Urinary bladder (tissue), 4 donors: Measurements from ENCODE around the gene RAPGEF6. TPM values are rescaled to one million over a fixed set of nuclear protein-coding genes. Genes with fewer than 3 reads are reported as not detected.
A peak's percentile ranks its signal among the peaks of the same experiment; 100 is the strongest.

ENCODE experiments used
- DNase-seq: peaks from one replicate; pipeline ENCODE4 v3.0.0-alpha.2; 2015; ENCODE audit errors: extremely low spot score
- H3K27ac ChIP-seq: one replicate; pipeline ENCODE4 v1.5.1; 2013; ENCODE audit warnings: low read depth, mild to moderate bottlenecking, moderate library complexity
- H3K36me3 ChIP-seq: one replicate; pipeline ENCODE4 v1.6.1; 2013; ENCODE audit warnings: mild to moderate bottlenecking, moderate library complexity; ENCODE audit not compliant: insufficient read depth
- H3K4me1 ChIP-seq: one replicate; pipeline ENCODE4 v1.6.1; 2013; ENCODE audit warnings: mild to moderate bottlenecking, moderate library complexity; ENCODE audit not compliant: insufficient read depth
- H3K4me3 ChIP-seq: one replicate; pipeline ENCODE4 v1.5.1; 2013; ENCODE audit warnings: low read depth, low read length
- WGBS: extraction: QIAGEN DNeasy Blood & Tissue Kit; methylation state at CpG from one replicate; pipeline ENCODE4 v1.1.7; 2013; 5-methylcytosine and 5-hydroxymethylcytosine counted together
- polyA plus RNA-seq: library from polyadenylated mRNA; stranded (reverse); fragments of 200-250 nt; gene quantifications from one replicate; pipeline ENCODE4 v1.2.3, GENCODE V29; 2013
- total RNA-seq: library from RNA; depleted of rRNA; stranded (reverse); fragments of >200 nt; gene quantifications from one replicate; pipeline ENCODE4 v1.2.3, GENCODE V29; 2014
- donor health status: healthy with polysubstance abuse.
- donor health status: healthy.

RAPGEF6 gene
- total and polyA plus RNA-seq, 2 donors: 6.1 to 58.8 TPM

GRCh38 chr5:131538177-131538593 is 96.8 kb downstream of the RAPGEF6 start:
- no peak overlapping the region for H3K27ac ChIP-seq
- DNase-seq: no peak
- WGBS: 84% methylated on average over 3 of the region's 3 CpGs
- H3K4me3 ChIP-seq: no peak overlapping the region
- H3K36me3 ChIP-seq: no peaks in the 10 kb centered on the region
- no peaks in the 10 kb centered on the region for H3K4me1 ChIP-seq

- no peak for DNase-seq
- H3K27ac ChIP-seq: no peak overlapping the region
- no peak overlapping the region for H3K4me3 ChIP-seq
- no peaks in the 10 kb centered on the region for H3K4me1 ChIP-seq
- no peaks in the 10 kb centered on the region for H3K36me3 ChIP-seq
- WGBS: 70% methylated on average over 2 of the region's 2 CpGs
Observed at GRCh38 chr5:131536850-131537448, 98.1 kb downstream of the RAPGEF6 start.

GRCh38 chr5:131536211-131536826 is 98.7 kb downstream of the RAPGEF6 start:
- no peak overlapping the region for H3K27ac ChIP-seq
- no peak for DNase-seq
- WGBS: 59% methylated on average over 6 of the region's 6 CpGs
- H3K4me1 ChIP-seq: no peaks in the 10 kb centered on the region
- no peaks in the 10 kb centered on the region for H3K36me3 ChIP-seq
- H3K4me3 ChIP-seq: no peak overlapping the region

- DNase-seq: no peak
- no peaks in the 10 kb centered on the region for H3K36me3 ChIP-seq
- H3K27ac ChIP-seq: no peak overlapping the region
- H3K4me1 ChIP-seq: no peaks in the 10 kb centered on the region
- H3K4me3 ChIP-seq: no peak overlapping the region
- 44% methylated on average over 2 of the region's 2 CpGs for WGBS
Observed at GRCh38 chr5:131534974-131535373, 100.1 kb downstream of the RAPGEF6 start.

- WGBS: 92% methylated on average over 1 of the region's 1 CpG
- Histone ChIP-seq H3K4me1 (no peaks in the 10 kb centered on the region), H3K27ac (no peak overlapping the region), H3K4me3 (no peak overlapping the region), H3K36me3 (no peaks in the 10 kb centered on the region)
- DNase-seq: no peak
Observed at GRCh38 chr5:131533836-131534235, 101.2 kb downstream of the RAPGEF6 start.

GRCh38 chr5:131532031-131532640 is 102.9 kb downstream of the RAPGEF6 start:
- no peak overlapping the region for H3K27ac ChIP-seq
- WGBS: 13% methylated on average over 6 of the region's 6 CpGs
- no peak for DNase-seq
- no peaks in the 10 kb centered on the region for H3K36me3 ChIP-seq
- H3K4me1 ChIP-seq: no peaks in the 10 kb centered on the region
- H3K4me3 ChIP-seq: peak overlapping the region; percentile 14

GRCh38 chr5:131530706-131531331 is 104.2 kb downstream of the RAPGEF6 start:
- peak overlapping the region; percentile 10 for H3K27ac ChIP-seq
- WGBS: 56% methylated on average over 2 of the region's 2 CpGs

GRCh38 chr5:131528682-131529081 is 106.3 kb downstream of the RAPGEF6 start:
- DNase-seq: no peak
- Histone ChIP-seq H3K4me1 (no peaks in the 10 kb centered on the region), H3K27ac (no peak overlapping the region)

More at GRCh38 chr5:131530706-131531331, 104.2 kb downstream of the RAPGEF6 start:
- no peaks in the 10 kb centered on the region for H3K36me3 ChIP-seq
- no peak overlapping the region for H3K4me3 ChIP-seq
- DNase-seq: no peak
- no peaks in the 10 kb centered on the region for H3K4me1 ChIP-seq

GRCh38 chr5:131525805-131526204 is 109.2 kb downstream of the RAPGEF6 start:
- Histone ChIP-seq H3K36me3 (no peaks in the 10 kb centered on the region), H3K27ac (no peak overlapping the region), H3K4me3 (no peak overlapping the region), H3K4me1 (no peaks in the 10 kb centered on the region)
- 83% methylated on average over 1 of the region's 1 CpG for WGBS
- DNase-seq: no peak

More at GRCh38 chr5:131528682-131529081, 106.3 kb downstream of the RAPGEF6 start:
- Histone ChIP-seq H3K4me3 (no peak overlapping the region), H3K36me3 (no peaks in the 10 kb centered on the region)

- H3K27ac ChIP-seq: no peak overlapping the region
- 97% methylated on average over 4 of the region's 4 CpGs for WGBS
- no peaks in the 10 kb centered on the region for H3K36me3 ChIP-seq
- no peak overlapping the region for H3K4me3 ChIP-seq
- DNase-seq: no peak
- no peaks in the 10 kb centered on the region for H3K4me1 ChIP-seq
Observed at GRCh38 chr5:131524431-131524830, 110.6 kb downstream of the RAPGEF6 start.

GRCh38 chr5:131523500-131524185 is 111.4 kb downstream of the RAPGEF6 start:
- no peak for DNase-seq
- H3K27ac ChIP-seq: no peak overlapping the region
- H3K36me3 ChIP-seq: no peaks in the 10 kb centered on the region
- H3K4me3 ChIP-seq: no peak overlapping the region
- H3K4me1 ChIP-seq: no peaks in the 10 kb centered on the region

- H3K27ac ChIP-seq: no peak overlapping the region
- no peak for DNase-seq
- H3K4me1 ChIP-seq: no peaks in the 10 kb centered on the region
- no peaks in the 10 kb centered on the region for H3K36me3 ChIP-seq
- no peak overlapping the region for H3K4me3 ChIP-seq
- 83% methylated on average over 4 of the region's 4 CpGs for WGBS
Observed at GRCh38 chr5:131521252-131521651, 113.8 kb downstream of the RAPGEF6 start.

- peaks cover 2% of the 10 kb centered on the region for H3K4me1 ChIP-seq
- WGBS: 87% methylated on average over 3 of the region's 3 CpGs
- H3K4me3 ChIP-seq: no peak overlapping the region
- H3K27ac ChIP-seq: no peak overlapping the region
- no peak for DNase-seq
- H3K36me3 ChIP-seq: no peaks in the 10 kb centered on the region
Observed at GRCh38 chr5:131515348-131515747, 119.7 kb downstream of the RAPGEF6 start.
